Stimulated activated CD8-positive, alpha-beta memory T cell treated with anti-CD3 and anti-CD28 coated beads, Interleukin-2, amount 100 ng/mL, for 48 hours (primary cell): Measurements from ENCODE around the gene TNRC6B.

Experiments used
- DNase-seq, 2 donors: peaks; one replicate each; pipeline ENCODE4 v3.0.0-alpha.2; 2020; ENCODE audit warnings: low read depth in 2 of 2

Gene TNRC6B

GRCh38 chr22:40240686-40241085 is 63.0 kb downstream of the TNRC6B start:
- no peak for DNase-seq

GRCh38 chr22:40241200-40241763 is 63.6 kb downstream of the TNRC6B start:
- DNase-seq, result no peak

GRCh38 chr22:40243891-40244290 is 66.2 kb downstream of the TNRC6B start:
- DNase-seq, result no peak

- no peak for DNase-seq
Observed at GRCh38 chr22:40244586-40244985, 66.9 kb downstream of the TNRC6B start.

- DNase-seq, result peak; percentile 42 to 48
Observed at GRCh38 chr22:40247976-40248375, 70.3 kb downstream of the TNRC6B start.

GRCh38 chr22:40249286-40249685 is 71.6 kb downstream of the TNRC6B start:
- no peak for DNase-seq

- no peak for DNase-seq
Observed at GRCh38 chr22:40250608-40251007, 72.9 kb downstream of the TNRC6B start.

GRCh38 chr22:40251106-40251505 is 73.4 kb downstream of the TNRC6B start:
- DNase-seq, result no peak

- DNase-seq, result no peak
Observed at GRCh38 chr22:40252146-40252545, 74.4 kb downstream of the TNRC6B start.

- no peak for DNase-seq
Observed at GRCh38 chr22:40256516-40256915, 78.8 kb downstream of the TNRC6B start.

- DNase-seq, result no peak
Observed at GRCh38 chr22:40258017-40258416, 80.3 kb downstream of the TNRC6B start.

GRCh38 chr22:40258501-40258915 is 80.8 kb downstream of the TNRC6B start:
- no peak for DNase-seq

GRCh38 chr22:40261783-40262182 is 84.1 kb downstream of the TNRC6B start:
- no peak for DNase-seq

GRCh38 chr22:40263191-40263590 is 85.5 kb downstream of the TNRC6B start:
- no peak for DNase-seq

- DNase-seq, result no peak
Observed at GRCh38 chr22:40265783-40266182, 88.1 kb downstream of the TNRC6B start.

GRCh38 chr22:40270031-40270430 is 92.3 kb downstream of the TNRC6B start:
- no peak for DNase-seq

GRCh38 chr22:40270748-40271373 is 93.1 kb downstream of the TNRC6B start:
- no peak for DNase-seq

GRCh38 chr22:40271440-40271839 is 93.7 kb downstream of the TNRC6B start:
- DNase-seq, result no peak

GRCh38 chr22:40273319-40273718 is 95.6 kb downstream of the TNRC6B start:
- DNase-seq, result no peak

- DNase-seq, result no peak
Observed at GRCh38 chr22:40276996-40277823, 99.5 kb downstream of the TNRC6B start.

- DNase-seq, result no peak
Observed at GRCh38 chr22:40279017-40279416, 101.3 kb downstream of the TNRC6B start.

- DNase-seq, result no peak
Observed at GRCh38 chr22:40281717-40282116, 104.0 kb downstream of the TNRC6B start.

- DNase-seq, result no peak
Observed at GRCh38 chr22:40285513-40285912, 107.8 kb downstream of the TNRC6B start.
